ENCODE data around the gene PCNT.

The PCNT gene

GRCh38 chr21:46414965-46415275, 91.0 kb downstream of the PCNT start:
- DNase-seq (ENCODE audit: low read depth, low spot score) = no peak
- H3K4me3 ChIP-seq (ENCODE audit: low read length) = no peak overlapping the region

- no peak overlapping the region for H3K4me3 ChIP-seq (ENCODE audit: low read length)
- no peak for DNase-seq (ENCODE audit: low read depth, low spot score)
These were observed 92.6 kb downstream of the PCNT start for GRCh38 chr21:46416551-46416950.

- DNase-seq (ENCODE audit: low read depth, low spot score) = no peak
- no peak overlapping the region for H3K4me3 ChIP-seq (ENCODE audit: low read length)
These were observed 94.5 kb downstream of the PCNT start for GRCh38 chr21:46418265-46418946.

GRCh38 chr21:46420241-46421190, 96.6 kb downstream of the PCNT start:
- no peak for DNase-seq (ENCODE audit: low read depth, low spot score)
- H3K4me3 ChIP-seq (ENCODE audit: low read length) = no peak overlapping the region

- H3K4me3 ChIP-seq (ENCODE audit: low read length) = no peak overlapping the region
- DNase-seq (ENCODE audit: low read depth, low spot score) = no peak
These were observed 97.3 kb downstream of the PCNT start for GRCh38 chr21:46421191-46421750.

GRCh38 chr21:46421756-46422555, 98.0 kb downstream of the PCNT start:
- DNase-seq (ENCODE audit: low read depth, low spot score) = no peak
- no peak overlapping the region for H3K4me3 ChIP-seq (ENCODE audit: low read length)

- H3K4me3 ChIP-seq (ENCODE audit: low read length) = no peak overlapping the region
- no peak for DNase-seq (ENCODE audit: low read depth, low spot score)
These were observed 98.8 kb downstream of the PCNT start for GRCh38 chr21:46422636-46423241.

GRCh38 chr21:46423546-46424038, 99.6 kb downstream of the PCNT start:
- peak; percentile 68 for DNase-seq (ENCODE audit: low read depth, low spot score)
- H3K4me3 ChIP-seq (ENCODE audit: low read length) = no peak overlapping the region

- DNase-seq (ENCODE audit: low read depth, low spot score) = peak; percentile 53
- H3K4me3 ChIP-seq (ENCODE audit: low read length) = peak overlapping the region; percentile 20
These were observed 100.2 kb downstream of the PCNT start for GRCh38 chr21:46424039-46424591.

- DNase-seq (ENCODE audit: low read depth, low spot score) = peak; percentile 65
- H3K4me3 ChIP-seq (ENCODE audit: low read length) = peak overlapping the region; percentile 36
These were observed 100.7 kb downstream of the PCNT start for GRCh38 chr21:46424621-46425020.

- no peak for DNase-seq (ENCODE audit: low read depth, low spot score)
- peak overlapping the region; percentile 36 for H3K4me3 ChIP-seq (ENCODE audit: low read length)
These were observed 101.1 kb downstream of the PCNT start for GRCh38 chr21:46425041-46425440.

GRCh38 chr21:46425571-46425970, 101.6 kb downstream of the PCNT start:
- peak overlapping the region; percentile 36 for H3K4me3 ChIP-seq (ENCODE audit: low read length)
- DNase-seq (ENCODE audit: low read depth, low spot score) = peak; percentile 91

GRCh38 chr21:46426313-46427046, 102.5 kb downstream of the PCNT start:
- H3K4me3 ChIP-seq (ENCODE audit: low read length) = no peak overlapping the region
- DNase-seq (ENCODE audit: low read depth, low spot score) = no peak

- H3K4me3 ChIP-seq (ENCODE audit: low read length) = no peak overlapping the region
- no peak for DNase-seq (ENCODE audit: low read depth, low spot score)
These were observed 103.6 kb downstream of the PCNT start for GRCh38 chr21:46427516-46427915.

- no peak for DNase-seq (ENCODE audit: low read depth, low spot score)
These were observed 104.3 kb downstream of the PCNT start for GRCh38 chr21:46428286-46428685.

GRCh38 chr21:46428987-46429710, 105.2 kb downstream of the PCNT start:
- no peak for DNase-seq (ENCODE audit: low read depth, low spot score)
- H3K4me3 ChIP-seq (ENCODE audit: low read length) = no peak overlapping the region

More at GRCh38 chr21:46428286-46428685, 104.3 kb downstream of the PCNT start:
- no peak overlapping the region for H3K4me3 ChIP-seq (ENCODE audit: low read length)

Data from Jurkat, Clone E6-1 (cell line).